ENCODE data around the gene NUDT13. TPM values are rescaled to one million over a fixed set of nuclear protein-coding genes. Genes with fewer than 3 reads are reported as not detected.
A peak's percentile ranks its signal among the peaks of the same experiment; 100 is the strongest.

NUDT13 gene
- total and polyA plus RNA-seq, 9 of the 15 experiments (the other 6 are each of a cell fraction or from before 2014, with no cell fraction given), result 4.7 to 11.1 (median 5.6) TPM

DNA sequence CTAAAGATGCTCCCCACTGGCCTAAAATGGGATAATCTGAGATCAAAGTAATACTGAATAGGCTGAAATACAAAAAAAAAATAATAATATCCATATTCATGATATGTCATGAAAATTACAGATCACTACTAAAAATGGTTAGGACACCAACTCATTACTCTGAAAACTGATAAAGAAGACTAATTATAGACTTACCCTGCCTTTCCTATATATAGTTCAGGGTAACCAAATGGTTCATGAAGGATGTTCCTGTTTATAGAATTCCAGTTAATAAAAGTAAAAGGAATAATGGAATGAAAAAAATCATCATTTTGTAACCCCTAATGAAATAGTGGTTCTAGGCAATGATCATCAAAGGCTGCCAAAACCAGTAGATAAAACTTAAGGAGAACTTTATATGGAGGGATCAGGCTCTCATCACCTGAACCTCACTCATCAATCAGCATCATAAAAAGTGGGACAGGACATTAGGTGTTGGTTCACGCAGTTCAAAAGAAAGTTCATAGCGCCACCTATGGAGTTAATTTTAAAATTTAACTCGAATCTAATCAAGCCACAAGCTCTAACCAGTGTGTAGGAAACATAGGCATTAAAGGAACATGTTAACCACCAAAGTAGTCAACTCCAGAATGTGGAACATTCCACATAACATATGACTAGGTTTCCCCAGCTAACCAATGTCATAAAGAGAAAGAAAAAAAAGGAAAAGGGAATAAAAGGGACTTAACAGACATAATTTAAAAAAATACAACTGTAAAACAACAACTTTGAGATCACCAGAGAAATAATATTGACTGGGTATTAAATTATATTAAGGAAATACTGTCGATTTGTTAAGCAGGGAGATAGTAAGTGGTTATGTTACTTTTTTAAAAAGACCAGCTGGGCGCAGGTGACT, 49.3 kb upstream of the NUDT13 start (continued):
- peak; percentile 47 to 64 (median 48) for TF ChIP-seq CTCF (IDR thresholded peaks at IDR 0.05 in 2 of 3, conservative IDR thresholded peaks at IDR 0.05 in 1 of 3; ENCODE audit: insufficient read depth in 2 of 3, low read depth in 1 of 3, low read length in 3 of 3)
- TF ChIP-seq, protein P1, sequence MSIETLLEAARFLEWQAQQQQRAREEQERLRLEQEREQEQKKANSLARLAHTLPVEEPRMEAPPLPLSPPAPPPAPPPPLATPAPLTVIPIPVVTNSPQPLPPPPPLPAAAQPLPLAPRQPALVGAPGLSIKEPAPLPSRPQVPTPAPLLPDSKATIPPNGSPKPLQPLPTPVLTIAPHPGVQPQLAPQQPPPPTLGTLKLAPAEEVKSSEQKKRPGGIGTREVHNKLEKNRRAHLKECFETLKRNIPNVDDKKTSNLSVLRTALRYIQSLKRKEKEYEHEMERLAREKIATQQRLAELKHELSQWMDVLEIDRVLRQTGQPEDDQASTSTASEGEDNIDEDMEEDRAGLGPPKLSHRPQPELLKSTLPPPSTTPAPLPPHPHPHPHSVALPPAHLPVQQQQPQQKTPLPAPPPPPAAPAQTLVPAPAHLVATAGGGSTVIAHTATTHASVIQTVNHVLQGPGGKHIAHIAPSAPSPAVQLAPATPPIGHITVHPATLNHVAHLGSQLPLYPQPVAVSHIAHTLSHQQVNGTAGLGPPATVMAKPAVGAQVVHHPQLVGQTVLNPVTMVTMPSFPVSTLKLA (conservative IDR thresholded peaks at IDR 0.05), result no peak
- TF ChIP-seq, protein P2, sequence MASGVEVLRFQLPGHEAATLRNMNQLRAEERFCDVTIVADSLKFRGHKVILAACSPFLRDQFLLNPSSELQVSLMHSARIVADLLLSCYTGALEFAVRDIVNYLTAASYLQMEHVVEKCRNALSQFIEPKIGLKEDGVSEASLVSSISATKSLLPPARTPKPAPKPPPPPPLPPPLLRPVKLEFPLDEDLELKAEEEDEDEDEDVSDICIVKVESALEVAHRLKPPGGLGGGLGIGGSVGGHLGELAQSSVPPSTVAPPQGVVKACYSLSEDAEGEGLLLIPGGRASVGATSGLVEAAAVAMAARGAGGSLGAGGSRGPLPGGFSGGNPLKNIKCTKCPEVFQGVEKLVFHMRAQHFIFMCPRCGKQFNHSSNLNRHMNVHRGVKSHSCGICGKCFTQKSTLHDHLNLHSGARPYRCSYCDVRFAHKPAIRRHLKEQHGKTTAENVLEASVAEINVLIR (CRISPR knock-in tag; IDR thresholded peaks at IDR 0.05), result no peak
- TF ChIP-seq, protein P3, sequence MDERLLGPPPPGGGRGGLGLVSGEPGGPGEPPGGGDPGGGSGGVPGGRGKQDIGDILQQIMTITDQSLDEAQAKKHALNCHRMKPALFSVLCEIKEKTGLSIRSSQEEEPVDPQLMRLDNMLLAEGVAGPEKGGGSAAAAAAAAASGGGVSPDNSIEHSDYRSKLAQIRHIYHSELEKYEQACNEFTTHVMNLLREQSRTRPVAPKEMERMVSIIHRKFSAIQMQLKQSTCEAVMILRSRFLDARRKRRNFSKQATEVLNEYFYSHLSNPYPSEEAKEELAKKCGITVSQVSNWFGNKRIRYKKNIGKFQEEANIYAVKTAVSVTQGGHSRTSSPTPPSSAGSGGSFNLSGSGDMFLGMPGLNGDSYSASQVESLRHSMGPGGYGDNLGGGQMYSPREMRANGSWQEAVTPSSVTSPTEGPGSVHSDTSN (CRISPR knock-in tag; IDR thresholded peaks at IDR 0.05; ENCODE audit: low read depth), result no peak
- TF ChIP-seq, protein P3 (tag; conservative IDR thresholded peaks at IDR 0.05; ENCODE audit: low read depth), result peak; percentile 76
- no peak for TF ChIP-seq U2AF2 (optimal IDR thresholded peaks at IDR 0.05; ENCODE audit: low read depth, low read length)
- TF ChIP-seq ETV5 (CRISPR knock-in tag; IDR thresholded peaks at IDR 0.05; ENCODE audit: low read depth), result no peak
- TF ChIP-seq HOXB6 (CRISPR knock-in tag; IDR thresholded peaks at IDR 0.05; ENCODE audit: borderline replicate concordance), result no peak
- 0 out of 4 replicates have a peak, but pooled peaks of 1 of the 2 experiments have one; percentile 7 for TF ChIP-seq KDM1A (IDR thresholded peaks at IDR 0.05)
- no peak for TF ChIP-seq RFX5 (IDR thresholded peaks at IDR 0.05; ENCODE audit: low read depth, low read length)
- TF ChIP-seq CBX3 (IDR thresholded peaks at IDR 0.05; ENCODE audit: borderline replicate concordance in 1 of 2, low read length in 2 of 2), result no peak
- no peak for TF ChIP-seq ZNF584 (CRISPR knock-in tag; IDR thresholded peaks at IDR 0.05; ENCODE audit: low read depth)
- no peak for TF ChIP-seq MBD1 (CRISPR knock-in tag; IDR thresholded peaks at IDR 0.05)
- TF ChIP-seq FOSL1 (tag; conservative IDR thresholded peaks at IDR 0.05), result no peak
- 0 out of 2 replicates have a peak, but pooled peaks have one; percentile 17 for TF ChIP-seq SMC3 (conservative IDR thresholded peaks at IDR 0.05; ENCODE audit: insufficient read depth, low read depth, low read length)

Data from K562 (cell line).